ENCODE measurements around the gene SLC25A10.
A peak's percentile ranks its signal among the peaks of the same experiment; 100 is the strongest.
"Not testable (repeated sequence)": the region's sequence is repeated elsewhere in the genome, so short reads cannot be mapped to it uniquely, and the experiment has no call there.

SLC25A10 gene

DNA sequence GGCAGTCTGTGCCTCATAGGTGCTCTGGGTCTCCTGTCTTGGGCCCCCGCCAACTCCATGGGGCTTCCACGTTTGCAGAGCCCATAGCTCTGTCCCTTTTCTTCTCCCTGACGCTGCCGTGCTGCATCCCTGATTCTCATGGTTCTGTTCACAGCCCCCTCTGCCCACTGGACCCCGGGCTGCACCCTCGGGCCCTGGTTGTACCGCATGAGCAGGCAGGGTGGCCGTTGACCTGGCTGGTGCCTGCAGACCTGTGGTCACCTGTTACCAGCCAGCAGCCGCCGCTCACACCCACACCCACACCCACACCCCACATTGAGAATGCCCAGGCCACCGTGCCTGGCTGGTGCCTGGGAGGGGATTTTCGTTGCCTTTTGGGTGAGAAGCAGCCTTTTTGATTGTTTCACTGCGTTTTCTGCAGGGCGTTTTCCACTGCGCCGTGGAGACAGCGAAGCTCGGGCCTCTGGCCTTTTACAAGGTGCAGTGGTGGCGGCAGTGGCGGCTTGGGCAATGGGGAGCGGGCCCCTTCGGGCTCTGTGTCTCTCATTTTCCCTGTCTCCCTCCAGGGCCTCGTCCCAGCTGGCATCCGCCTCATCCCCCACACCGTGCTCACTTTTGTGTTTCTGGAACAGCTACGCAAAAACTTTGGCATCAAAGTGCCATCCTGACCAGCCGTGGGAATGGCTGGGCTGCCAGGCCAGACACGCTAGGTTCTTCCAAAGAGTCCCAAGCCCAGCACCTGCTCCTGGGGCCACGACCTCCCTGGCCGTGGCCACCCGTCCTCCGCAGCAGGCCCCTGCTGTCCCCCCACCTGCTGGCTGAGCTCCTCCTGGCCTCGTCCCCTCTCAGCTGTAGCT, 7.6 kb downstream of the SLC25A10 start:
- DNase-seq (ENCODE audit: low read depth in 3 of 3, low spot score in 1 of 3): no peak

DNA sequence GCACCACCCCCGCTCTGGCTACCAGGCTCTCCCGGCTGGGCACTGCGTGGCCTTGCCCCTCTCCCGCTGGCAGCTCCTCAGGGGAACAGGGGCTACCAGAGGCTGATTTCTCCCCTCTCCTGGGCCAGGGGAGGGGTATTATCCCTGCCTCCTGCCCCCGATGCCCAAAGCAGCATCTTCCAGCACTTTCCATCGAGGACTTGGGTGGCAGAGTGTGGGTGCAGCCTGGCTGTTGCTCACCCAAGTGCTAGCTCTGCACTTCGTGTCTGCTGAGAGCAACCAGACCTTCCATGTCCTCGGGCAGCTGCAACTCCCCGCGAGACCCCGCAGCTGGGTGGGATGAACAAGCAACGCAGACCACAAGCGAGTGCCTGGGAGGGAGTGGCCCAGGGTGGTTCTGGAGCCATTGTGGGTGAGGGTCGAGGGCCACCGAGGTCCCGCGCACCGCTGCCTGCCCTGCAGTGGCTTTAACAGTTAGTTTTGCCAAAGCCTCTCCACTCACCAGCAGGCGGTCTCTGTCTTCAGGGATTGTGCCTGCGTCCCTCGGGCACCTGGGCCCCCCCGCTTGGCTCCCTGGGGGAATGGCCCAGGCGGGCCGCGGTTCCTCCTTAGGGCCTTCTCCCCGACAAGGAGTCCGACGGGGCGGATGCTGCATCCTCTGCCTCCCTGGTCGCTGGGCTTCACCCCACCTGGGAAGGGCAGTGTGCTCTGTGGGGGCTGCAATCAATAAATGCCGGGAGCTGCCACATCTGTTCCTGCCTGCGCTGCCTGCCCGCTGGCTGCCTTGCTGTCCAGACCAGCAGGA, 8.4 kb downstream of the SLC25A10 start:
- DNase-seq (ENCODE audit: low read depth in 3 of 3, low spot score in 1 of 3): no peak

DNA sequence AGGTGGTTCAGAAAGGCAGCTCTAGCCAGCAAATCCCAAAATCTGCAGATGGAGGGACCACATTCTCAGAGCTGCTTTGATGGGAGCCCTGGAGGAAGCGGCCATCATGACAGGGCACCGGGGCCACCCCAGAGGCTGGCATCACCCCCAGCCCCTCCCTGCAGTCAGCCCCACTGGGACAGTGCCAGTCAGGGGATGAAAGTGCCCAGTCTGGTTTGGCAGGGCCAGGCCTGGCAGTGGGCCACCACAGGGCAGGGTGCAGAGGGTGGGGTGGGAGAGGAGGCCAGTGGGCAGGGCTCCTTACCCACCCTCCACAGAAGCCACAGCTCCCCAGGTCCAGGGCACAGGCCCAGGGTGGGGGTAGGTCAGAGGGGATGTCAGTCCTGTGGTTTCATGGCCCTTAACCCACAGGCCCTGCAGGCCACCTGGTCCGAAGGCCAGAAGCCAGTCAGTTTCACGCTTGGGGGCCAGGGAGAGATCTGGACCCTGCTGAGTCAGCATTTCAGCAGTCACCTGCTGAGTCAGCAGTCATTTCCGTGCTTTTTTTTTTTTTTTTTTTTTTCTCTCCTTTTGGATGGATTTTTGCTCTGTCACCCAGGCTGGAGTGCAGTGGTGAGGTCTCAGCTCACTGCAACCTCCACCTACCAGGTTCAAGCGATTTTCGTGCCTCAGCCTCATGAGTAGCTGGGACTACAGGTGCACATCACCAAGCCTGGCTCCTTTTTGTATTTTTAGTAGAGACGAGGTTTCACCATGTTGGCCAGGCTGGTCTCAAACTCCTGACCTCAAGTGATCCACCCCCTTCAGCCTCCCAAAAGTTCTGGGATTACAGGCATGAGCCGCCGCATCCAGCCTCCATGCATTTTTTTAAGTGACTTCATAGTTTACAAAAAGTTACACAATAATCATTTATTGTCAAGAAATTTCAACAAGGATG, 10.4 kb downstream of the SLC25A10 start:
- no peak for DNase-seq (ENCODE audit: low read depth in 3 of 3, low spot score in 1 of 3)

DNA sequence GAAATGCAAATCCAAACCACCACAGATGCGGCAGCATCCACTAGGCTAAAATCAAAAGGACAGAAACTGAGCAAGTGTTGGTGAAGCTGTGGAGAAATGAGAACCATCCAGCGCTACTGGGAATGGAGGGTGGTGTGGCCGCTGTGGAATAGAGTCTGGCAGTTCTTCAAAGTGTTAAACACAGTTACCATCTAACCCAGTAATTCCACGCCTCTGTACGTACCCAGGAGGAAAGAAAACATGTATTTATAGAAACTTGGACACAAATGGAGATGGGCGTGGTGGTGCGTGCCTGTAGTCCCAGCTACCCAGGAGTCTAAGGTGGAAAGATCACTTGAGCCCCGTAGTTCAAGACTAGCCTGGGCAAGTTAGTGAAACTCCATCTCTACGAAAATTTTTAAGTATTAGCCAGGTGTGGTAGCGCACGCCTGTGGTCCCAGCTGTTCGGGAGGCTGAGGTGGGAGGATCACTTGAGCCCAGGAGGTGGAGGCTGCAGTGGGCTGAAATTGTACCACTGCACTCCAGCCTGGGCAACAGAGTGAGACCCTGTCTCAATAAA, 11.6 kb downstream of the SLC25A10 start:
- no peak for DNase-seq (ENCODE audit: low read depth in 3 of 3, low spot score in 1 of 3)

DNA sequence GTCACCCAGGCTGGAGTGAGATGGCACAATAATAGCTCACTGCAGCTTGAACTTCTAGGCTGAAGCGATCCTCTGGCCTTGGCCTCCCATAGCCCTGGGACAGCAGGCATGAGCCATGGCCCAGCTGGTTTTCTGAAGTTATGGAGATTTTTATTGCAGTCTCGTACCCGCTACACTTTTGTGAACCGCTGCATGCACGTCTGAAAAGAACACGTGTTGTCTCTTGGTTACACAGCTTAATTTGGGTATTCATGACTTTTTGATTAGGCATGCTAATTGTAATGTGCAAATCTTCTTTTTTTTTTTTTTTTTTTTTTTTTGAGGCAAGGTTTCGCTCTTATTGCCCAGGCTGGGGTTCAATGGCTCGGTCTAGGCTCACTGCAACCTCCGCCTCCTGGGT, 13.4 kb downstream of the SLC25A10 start:
- no peak for DNase-seq (ENCODE audit: low read depth in 3 of 3, low spot score in 1 of 3)

DNA sequence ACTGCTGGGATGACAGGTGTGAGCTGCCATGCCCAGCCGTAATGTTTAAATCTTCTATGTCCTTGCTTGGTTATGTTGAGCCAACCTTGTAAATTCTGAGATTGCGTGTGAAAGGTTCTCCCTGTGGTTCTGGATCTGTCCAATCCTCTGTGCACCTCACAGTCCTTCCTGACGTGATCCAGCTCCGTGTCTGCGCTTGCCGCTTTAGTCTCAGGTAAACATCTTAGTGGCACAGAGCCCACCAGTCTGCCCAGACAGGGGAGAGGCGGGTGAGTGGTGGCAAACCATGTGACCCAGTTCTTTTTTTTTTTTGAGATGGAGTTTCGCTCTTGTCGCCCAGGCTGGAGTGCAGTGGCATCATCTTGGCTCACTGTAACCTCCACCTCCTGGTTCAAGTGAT, 13.9 kb downstream of the SLC25A10 start:
- DNase-seq (ENCODE audit: low read depth in 3 of 3, low spot score in 1 of 3): no peak

DNA sequence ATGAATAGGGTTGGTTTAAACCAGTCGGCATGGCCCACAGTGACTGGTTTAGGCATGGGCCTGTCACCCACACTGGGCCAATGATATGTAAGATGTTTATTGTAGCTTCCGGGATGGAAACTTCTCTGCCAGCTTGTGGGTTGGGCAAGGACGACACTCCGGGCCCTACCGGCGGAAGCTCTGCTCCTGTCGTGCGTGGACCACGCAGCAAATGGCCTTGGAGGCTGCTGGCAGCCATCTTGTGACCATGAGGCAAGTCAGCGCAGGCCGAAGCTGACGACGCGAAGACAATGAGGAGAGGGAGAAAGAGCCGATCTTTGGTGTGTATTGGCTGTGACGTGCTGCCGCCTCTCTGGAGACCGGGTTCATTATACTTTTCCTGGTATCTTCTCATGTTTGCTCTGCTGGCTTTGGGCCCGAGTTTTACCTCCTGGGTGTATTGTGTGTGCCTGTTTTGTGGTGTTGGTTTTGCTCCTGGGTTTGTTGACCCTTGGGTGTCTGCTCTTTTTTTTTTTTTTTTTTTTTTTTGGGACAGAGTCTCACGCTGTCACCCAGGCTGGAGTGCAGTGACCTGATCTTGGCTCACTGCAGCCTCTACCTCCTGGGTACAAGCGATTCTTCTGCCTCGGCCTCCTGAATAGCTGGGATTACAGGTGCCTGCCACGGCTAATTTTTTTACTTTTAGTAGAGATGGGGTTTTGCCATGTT, 15.4 kb downstream of the SLC25A10 start:
- no peak for DNase-seq (ENCODE audit: low read depth in 3 of 3, low spot score in 1 of 3)

DNA sequence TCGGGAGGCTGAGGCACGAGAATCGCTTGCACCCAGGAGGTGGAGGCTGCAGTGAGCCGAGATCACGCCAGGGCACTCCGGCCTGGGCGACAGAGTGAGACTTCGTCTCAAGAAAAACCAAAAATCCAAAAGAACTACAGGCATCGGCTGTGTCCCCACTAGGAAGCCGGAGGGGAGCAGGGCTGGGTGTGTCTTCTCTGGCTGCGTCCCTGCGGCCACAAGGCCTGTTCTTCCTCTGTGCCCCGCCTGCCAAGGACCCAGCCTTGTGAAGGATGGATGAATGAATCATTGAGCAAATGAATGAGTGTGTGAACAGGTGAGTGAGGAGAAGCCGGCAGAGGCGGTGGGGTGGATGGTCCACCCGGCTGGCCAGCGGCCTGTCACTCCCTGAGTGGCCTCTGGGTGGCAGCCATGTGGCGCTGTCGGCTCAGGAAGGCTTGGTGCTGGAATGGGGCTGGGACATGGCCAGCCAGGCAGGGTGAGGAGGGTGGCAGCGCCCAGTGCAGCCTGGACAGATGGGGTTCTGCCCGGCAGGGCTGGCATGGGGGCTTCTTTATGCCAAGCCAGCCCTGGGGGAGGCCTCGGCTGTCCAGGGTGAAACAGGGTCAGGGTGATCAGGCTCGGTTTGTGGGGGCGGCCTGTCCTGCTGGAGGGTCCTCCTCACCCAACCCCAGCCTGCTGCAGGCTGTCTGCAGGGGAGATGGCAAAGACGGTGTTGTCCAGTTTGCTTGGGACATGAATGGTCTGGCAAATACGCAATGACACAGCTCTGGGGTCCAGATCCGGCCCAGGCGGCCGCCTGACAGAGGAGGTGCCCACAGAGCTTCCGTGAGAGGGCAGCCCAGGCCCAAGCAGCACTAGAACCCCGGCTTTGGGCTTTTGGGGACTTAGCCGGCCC, 21.7 kb downstream of the SLC25A10 start:
- peak in 2 of 3 donors; percentile 35 to 54 for DNase-seq (ENCODE audit: low read depth in 3 of 3, low spot score in 1 of 3)

DNA sequence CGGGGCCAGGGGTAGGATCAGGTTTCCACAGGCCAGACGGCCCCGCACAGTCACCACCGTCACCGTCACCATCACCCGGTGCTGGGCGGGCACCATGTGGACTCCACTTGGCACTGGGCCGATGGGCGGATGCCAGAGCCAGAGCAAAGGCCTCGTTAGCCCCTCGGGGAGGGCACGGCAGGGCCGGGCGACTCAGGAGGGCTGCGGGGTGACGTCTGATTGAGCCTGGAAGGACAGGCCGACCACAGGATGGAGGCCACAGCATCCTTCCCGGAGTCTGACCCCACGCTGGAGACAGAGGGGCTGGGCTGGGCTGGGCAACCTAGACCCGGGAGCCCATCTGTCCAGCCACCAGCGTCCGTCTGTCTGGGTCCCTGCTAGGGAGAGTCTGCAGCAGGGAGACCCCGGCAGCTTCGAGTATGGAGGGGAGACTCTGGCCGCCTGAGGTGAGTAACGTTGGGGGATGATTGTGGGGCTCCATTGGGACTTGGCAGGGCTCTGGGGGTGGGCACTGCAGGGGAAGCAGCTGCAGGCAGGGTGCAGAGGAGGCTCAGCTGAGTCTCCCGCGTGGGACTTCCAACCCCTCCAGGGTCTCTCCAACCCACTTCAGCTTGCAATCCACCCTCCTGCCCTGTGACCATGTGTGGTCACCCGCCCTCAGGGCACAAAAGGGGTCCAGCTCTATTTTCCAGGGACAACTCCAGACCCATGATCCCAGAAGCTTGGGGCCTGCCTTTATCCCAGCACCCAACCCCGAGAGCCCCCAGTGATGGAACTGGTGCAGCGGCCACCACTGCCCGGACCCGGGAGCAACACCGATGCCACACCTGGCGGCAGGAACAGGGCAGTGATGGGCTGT, 22.6 kb downstream of the SLC25A10 start:
- no peak for DNase-seq (ENCODE audit: low read depth in 3 of 3, low spot score in 1 of 3)

DNA sequence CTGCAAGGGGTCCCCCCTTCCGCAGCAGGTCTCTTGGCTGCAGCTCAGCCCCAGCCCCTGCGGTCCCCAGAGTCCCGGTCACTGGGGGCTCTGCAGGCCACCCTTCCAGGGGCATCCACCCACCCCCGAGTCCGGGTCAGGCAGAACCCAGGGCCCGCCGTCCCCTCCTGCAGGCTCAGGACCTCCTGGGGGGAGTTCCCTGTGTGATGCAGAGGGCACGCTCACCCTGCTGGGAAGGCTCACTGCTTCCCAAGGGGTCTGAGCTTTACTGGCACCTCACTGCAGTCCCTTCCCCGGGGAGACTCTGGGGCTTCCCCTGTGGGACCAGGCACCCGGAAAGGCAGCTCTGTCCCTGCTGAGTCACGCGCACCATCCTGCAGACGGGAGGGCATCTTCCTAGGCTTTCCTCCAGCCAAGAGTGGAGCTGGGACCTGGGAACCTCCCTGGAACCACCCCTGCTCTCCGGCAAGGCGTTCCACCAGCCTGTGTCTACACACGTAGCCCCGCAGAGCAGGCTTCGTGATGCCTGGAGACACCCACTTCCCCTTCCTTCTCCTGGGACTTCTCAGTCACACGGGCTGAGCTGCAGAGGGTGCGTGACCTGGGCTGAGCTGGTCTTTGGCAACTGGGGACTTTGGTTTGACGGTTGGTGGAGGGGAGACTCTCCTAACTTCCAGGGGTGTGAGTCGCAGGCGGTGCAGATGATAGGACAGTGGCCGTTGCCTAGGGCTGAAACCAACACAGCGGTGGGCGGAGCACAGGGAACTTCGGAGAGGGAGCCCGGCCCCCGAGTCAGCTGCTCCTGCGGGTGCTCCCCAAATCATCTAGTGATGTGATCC, 23.4 kb downstream of the SLC25A10 start:
- no peak for DNase-seq (ENCODE audit: low read depth in 3 of 3, low spot score in 1 of 3)

DNA sequence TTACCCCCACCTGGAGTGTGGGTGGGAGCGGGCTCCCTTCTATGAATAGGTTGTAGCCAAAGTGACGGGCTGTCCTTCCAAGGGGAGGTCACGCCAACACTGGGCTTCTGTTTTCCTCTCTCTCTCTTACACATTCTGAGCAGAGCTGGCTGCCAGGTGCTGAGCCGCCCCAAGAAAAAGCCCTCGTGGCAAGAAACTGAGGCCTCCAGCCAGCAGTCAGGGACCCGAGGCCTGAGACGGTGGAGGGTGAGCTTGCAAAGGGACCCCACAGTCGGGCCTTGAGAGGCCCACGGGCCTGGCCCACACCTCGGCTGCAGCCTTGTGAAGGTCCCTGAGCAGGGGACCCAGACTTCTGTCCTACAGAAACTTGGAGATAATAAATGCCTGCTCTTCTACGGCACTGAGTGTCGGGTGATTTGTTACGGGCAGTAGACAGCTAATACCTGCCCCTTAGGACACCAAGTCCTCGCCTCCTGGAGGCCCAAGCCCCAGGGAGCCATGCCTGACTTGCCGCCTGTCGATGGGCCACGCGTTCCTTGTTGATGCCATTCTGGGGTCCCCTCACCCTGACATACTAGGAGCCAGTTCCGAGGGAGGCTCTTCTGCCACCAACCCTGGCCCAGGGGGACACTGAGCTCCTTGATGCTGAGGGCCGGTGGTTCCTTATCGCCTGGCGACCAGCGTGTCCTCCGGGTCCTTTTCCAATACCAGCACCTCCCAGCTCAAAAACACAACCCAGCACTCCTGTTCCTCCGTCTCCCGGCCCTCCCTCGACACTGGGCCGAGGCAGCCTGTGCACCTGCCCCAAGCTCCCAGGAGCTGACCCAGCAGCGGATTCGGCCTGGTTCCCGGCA, 26.1 kb downstream of the SLC25A10 start:
- DNase-seq (ENCODE audit: low read depth in 3 of 3, low spot score in 1 of 3): no peak

DNA sequence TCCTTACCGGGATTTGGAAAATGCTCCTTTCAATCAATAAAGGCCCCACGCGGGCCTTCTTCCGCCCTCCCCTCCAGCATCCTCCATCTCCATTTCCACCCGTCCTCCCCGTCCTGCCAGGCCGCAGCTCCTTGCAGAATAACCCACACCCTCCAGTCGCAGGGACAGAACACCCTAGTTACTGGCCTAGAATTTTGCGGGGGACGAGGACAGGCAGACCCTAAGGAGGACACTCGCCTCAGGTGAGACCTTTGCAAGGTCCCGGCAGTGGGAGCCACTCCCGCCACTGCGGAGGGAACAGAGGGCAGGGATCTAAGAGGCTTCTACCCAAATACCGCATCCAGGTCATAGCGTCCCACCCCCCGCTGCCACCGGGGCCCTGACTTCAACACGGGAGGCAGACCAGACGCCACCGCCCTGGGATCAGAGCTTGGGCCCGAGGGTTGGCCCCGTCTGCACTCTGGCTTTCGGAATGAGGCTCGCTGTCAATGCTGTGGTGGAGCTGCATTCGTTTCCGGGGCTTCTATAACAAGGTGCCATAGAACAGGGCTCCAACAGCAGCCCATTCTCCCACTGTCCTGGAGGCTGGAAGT, 26.8 kb downstream of the SLC25A10 start:
- no peak for DNase-seq (ENCODE audit: low read depth in 3 of 3, low spot score in 1 of 3)

DNA sequence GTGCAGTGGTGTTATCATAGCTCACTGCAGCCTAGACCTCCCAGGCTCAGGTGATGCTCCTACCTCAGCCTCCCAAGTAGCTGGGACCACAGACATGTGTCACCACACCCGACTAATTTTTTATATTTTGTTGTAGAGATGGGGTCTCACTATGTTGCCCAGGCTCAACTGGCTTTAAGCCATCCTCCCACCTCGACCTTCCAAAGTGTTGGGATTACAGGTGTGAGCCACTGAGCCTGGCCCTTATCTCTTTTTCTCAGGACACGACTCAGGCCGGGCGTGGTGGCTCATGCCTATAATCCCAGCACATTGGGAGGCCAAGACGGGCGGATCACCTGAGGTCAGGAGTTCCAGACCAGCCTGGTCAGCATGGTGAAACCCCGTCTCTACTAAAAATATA, 27.5 kb downstream of the SLC25A10 start:
- not testable (repeated sequence) for DNase-seq (ENCODE audit: low read depth in 3 of 3, low spot score in 1 of 3)

DNA sequence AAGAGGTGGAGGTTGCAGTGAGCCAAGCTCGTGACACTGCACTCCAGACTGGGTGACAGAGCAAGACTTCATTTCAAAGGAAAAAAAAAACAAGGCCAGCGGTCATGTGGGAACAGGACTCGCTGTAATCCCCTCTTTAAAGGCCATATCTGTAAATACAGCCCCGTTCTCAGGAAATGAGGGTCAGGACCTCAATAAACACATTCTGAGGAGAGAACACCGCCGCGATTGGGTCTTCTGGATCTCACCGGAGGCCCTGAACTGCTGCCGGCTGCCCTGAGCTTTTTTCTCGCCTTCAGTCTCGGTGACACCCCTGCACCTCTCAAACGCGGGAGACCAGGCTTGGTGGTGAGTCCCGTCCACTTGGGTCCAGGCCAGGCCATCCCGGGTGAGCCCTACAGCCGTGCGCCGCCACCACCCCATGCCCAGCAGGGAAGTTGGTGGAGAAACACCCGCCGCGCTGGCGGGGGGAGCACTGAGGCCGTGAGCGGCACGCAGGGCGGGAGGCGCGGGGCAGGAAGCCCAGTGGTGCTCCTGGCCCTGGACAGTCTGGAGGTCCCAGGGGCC, 28.4 kb downstream of the SLC25A10 start:
- DNase-seq (ENCODE audit: low read depth in 3 of 3, low spot score in 1 of 3): no peak

DNA sequence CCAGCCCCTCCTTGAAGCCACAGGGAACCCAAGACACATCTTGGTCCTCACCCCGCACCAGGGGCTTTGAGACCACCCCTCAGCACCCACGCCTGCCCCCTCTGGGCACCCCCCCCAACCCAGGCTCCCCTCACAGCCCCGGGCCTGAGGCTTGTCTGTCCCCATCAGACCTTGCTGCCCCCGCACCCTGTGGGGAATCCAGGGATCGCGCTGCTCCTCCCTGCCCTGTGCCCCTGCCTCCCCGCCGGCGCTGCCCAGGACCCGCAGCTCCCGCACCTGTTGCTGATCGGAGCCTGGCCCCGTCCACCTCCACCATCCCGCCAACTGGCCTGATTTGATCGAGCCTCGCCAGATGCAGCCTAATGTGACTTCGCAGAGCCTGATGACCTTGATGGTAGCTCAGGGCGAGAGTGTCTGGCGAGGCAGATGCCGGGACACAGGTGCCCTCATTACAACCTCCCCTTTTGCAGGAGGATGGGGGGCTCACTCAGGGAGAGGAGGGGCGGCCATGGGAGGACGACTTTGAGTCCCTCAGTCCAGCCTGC, 29.0 kb downstream of the SLC25A10 start:
- DNase-seq (ENCODE audit: low read depth in 3 of 3, low spot score in 1 of 3): no peak

Measured in stimulated activated CD4-positive, alpha-beta T cell treated with anti-CD3 and anti-CD28 coated beads, TNF-alpha, amount 100 ng/mL, for 1 hour (primary cell).